HepG2 (cell line): Measurements from ENCODE around the gene FBXL20. TPM values are rescaled to one million over a fixed set of nuclear protein-coding genes. Genes with fewer than 3 reads are reported as not detected.

Experiments
- BRD4 ChIP-seq: sonication (generic); formaldehyde crosslinking; IDR thresholded peaks from 2 replicates; pipeline ENCODE4 v1.4.0; 2020; ENCODE audit warnings: missing genetic modification reagents
- HDAC2 ChIP-seq: sonication (generic); formaldehyde crosslinking; IDR thresholded peaks from 2 replicates; pipeline ENCODE4 v1.4.0; 2020; ENCODE audit warnings: missing genetic modification reagents
- HNRNPUL1 ChIP-seq: fragments of 200-400 bp; formaldehyde crosslinking; IDR thresholded peaks from 2 replicates; pipeline ENCODE4 v1.6.1; 2017; ENCODE audit warnings: low read depth, mild to moderate bottlenecking, low read length, moderate library complexity
- HOXD1 ChIP-seq: sonication (generic); formaldehyde crosslinking; IDR thresholded peaks from 2 replicates; pipeline ENCODE4 v1.5.0; 2020; ENCODE audit warnings: missing genetic modification reagents
- NBN ChIP-seq: fragments of 450-650 bp; conservative IDR thresholded peaks from 2 replicates; pipeline ENCODE4 v1.6.1; 2017
- SIN3B ChIP-seq: fragments of 150-350 bp; IDR thresholded peaks from 2 replicates; pipeline ENCODE4 v1.6.1; 2014; ENCODE audit warnings: low read length
- SKI ChIP-seq: fragments of 450-650 bp; IDR thresholded peaks from one replicate; pipeline ENCODE4 v1.6.1; 2018; ENCODE audit warnings: mild to moderate bottlenecking; ENCODE audit not compliant: partially characterized antibody
- SOX6 ChIP-seq, 2 experiments: fragments of 450-650 bp in 1 of 2; sonication (generic) in 1 of 2; formaldehyde crosslinking in 1 of 2; IDR thresholded peaks; 2 replicates each; pipeline versions ENCODE4 v1.4.0 to v1.6.1; 2017 to 2020; ENCODE audit warnings: antibody characterized with exemption in 1 of 2, mild to moderate bottlenecking in 1 of 2, missing genetic modification reagents in 1 of 2
- SP1 ChIP-seq, 2 experiments: fragments of 450-650 bp in 1 of 2; sonication (generic) in 1 of 2; formaldehyde crosslinking in 1 of 2; IDR thresholded peaks; 2 replicates each; pipeline versions ENCODE4 v1.4.0 to v1.6.1; 2016 to 2020; ENCODE audit warnings: missing genetic modification reagents in 1 of 2
- TCF7 ChIP-seq: sonication (generic); IDR thresholded peaks from 2 replicates; pipeline ENCODE4 v1.6.1; 2016; ENCODE audit warnings: antibody characterized with exemption, low read depth
- ZKSCAN5 ChIP-seq: sonication (generic); formaldehyde crosslinking; IDR thresholded peaks from 2 replicates; pipeline ENCODE4 v1.5.1; 2020; ENCODE audit warnings: mild to moderate bottlenecking, missing genetic modification reagents
- ZNF205 ChIP-seq: IDR thresholded peaks from 2 replicates; pipeline ENCODE4 v1.6.1; 2018; ENCODE audit warnings: missing biosample characterization, missing genetic modification reagents
- ZNF3 ChIP-seq: IDR thresholded peaks from 2 replicates; pipeline ENCODE4 v1.7.0; 2017; ENCODE audit warnings: inconsistent platforms
- ZNF552 ChIP-seq: sonication (generic); formaldehyde crosslinking; IDR thresholded peaks from 2 replicates; pipeline ENCODE4 v1.9.0; 2022; ENCODE audit warnings: missing genetic modification reagents, mild to moderate bottlenecking, borderline replicate concordance
- ZNF558 ChIP-seq: sonication (generic); formaldehyde crosslinking; IDR thresholded peaks from 2 replicates; pipeline ENCODE4 v1.9.0; 2022; ENCODE audit warnings: mild to moderate bottlenecking, missing genetic modification reagents, borderline replicate concordance
- ZNF589 ChIP-seq: sonication (generic); formaldehyde crosslinking; conservative IDR thresholded peaks from 2 replicates; pipeline ENCODE4 v1.8.0; 2022; ENCODE audit warnings: mild to moderate bottlenecking, moderate library complexity, missing genetic modification reagents
- ZSCAN22 ChIP-seq: sonication (generic); formaldehyde crosslinking; IDR thresholded peaks from 2 replicates; pipeline ENCODE4 v1.4.0; 2020; ENCODE audit warnings: mild to moderate bottlenecking, missing genetic modification reagents
- polyA plus RNA-seq, 8 experiments: library from polyadenylated mRNA; depleted of rRNA in 3 of 8; stranded (reverse) in 7 of 8; unstranded in 1 of 8; fragments of >200 nt; fragmentation: Illumina TruSeq in 4 of 8; extraction: Trizol in 4 of 8; gene quantifications; 2 replicates each; pipeline versions ENCODE4 v1.2.1 to v1.2.3, GENCODE V29; 2011 to 2016; ENCODE audit warnings: low read depth in 4 of 8, missing spikeins in 1 of 8, mixed read lengths in 1 of 8; ENCODE audit not compliant: insufficient read depth in 1 of 8
- total RNA-seq, 5 experiments: library from RNA; depleted of rRNA; stranded (reverse); fragments of >200 nt; fragmentation: Illumina TruSeq; extraction: Trizol; gene quantifications; 2 replicates each; pipeline ENCODE4 v1.2.3, GENCODE V29; 2016; ENCODE audit warnings: low read depth in 1 of 5
- TF ChIP-seq, protein P1 (sequence below): sonication (generic); formaldehyde crosslinking; IDR thresholded peaks from 2 replicates; pipeline ENCODE4 v1.5.1; 2020; ENCODE audit warnings: mild to moderate bottlenecking, moderate library complexity, missing genetic modification reagents
- TF ChIP-seq, protein P2 (sequence below): sonication (generic); formaldehyde crosslinking; IDR thresholded peaks from 2 replicates; pipeline ENCODE4 v1.4.0; 2020; ENCODE audit warnings: missing genetic modification reagents; ENCODE audit errors: not compliant biosample characterization
- TF ChIP-seq, protein P3 (sequence below): IDR thresholded peaks from 2 replicates; pipeline ENCODE4 v1.6.1; 2016; ENCODE audit warnings: low read depth
- TF ChIP-seq, protein P4 (sequence below): sonication (generic); formaldehyde crosslinking; IDR thresholded peaks from 2 replicates; pipeline ENCODE4 v1.4.0; 2020; ENCODE audit warnings: missing genetic modification reagents
- TF ChIP-seq, protein P5 (sequence below): sonication (generic); formaldehyde crosslinking; IDR thresholded peaks from 2 replicates; pipeline ENCODE4 v1.8.0; 2022; ENCODE audit warnings: mild to moderate bottlenecking, missing genetic modification reagents, moderate library complexity
- TF ChIP-seq, protein P6 (sequence below): IDR thresholded peaks from 2 replicates; pipeline ENCODE4 v1.6.1; 2016; ENCODE audit warnings: low read depth, borderline replicate concordance

The FBXL20 gene
- total and polyA plus RNA-seq, 2 of the 13 experiments (the other 11 are each of a cell fraction or from before 2014, with no cell fraction given): 10.2 to 10.3 TPM

DNA sequence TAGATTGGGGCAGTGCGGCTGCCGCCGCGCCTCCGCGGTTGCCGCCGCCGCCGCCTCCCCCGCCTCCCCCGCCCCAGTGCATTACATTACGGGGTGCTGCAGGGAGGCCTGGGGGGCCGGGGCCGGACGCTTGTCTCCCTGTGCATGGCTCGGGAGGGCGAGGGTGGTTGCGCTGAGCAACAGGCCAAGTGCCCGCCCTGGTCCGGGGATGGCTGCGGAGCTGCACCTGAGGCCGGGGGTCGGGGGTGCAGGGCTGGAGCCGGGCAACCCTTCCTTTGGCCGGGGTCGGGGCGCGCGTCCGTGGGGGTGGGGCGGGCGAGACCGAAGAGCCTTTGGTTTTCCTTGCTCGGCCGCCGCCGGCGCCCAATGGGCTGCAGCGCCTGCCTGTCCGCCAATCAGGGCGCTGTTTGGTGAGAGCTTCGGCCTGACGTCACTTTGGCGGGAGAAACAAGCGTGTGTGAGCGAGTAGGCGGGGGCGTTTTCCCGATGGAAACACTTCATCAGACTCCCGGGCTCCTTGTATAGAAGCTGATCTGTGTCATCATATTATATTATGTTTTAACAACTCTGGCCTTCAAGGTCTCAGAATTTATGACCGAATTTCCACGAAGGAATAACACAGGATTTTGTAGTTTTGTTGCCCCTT is 941 bp upstream of the FBXL20 start (continued):
- TF ChIP-seq ZNF558 (0 out of 2 replicates have a peak, but pooled peaks have one; percentile 11), HDAC2 (CRISPR knock-in tag) (no peak; the same call in 1 of the 2 replicates), SKI (no peak), ZNF552 (CRISPR knock-in tag) (no peak), HOXD1 (CRISPR knock-in tag) (no peak), ZSCAN22 (no peak), NBN (no peak), TCF7 (no peak), HNRNPUL1 (no peak), SOX6 (IDR thresholded peaks at IDR 0.05) (no peak), SOX6 (CRISPR knock-in tag; IDR thresholded peaks at IDR 0.05) (no peak), BRD4 (CRISPR knock-in tag) (no peak), SP1 (IDR thresholded peaks at IDR 0.05) (no peak), SP1 (CRISPR knock-in tag; IDR thresholded peaks at IDR 0.05) (peak; percentile 52), SIN3B (peak; percentile 98), ZNF205 (peak; percentile 74; the same call in 1 of the 2 replicates), ZKSCAN5 (CRISPR knock-in tag) (no peak), ZNF3 (CRISPR knock-in tag) (peak; percentile 21; the same call in 1 of the 2 replicates), ZNF589 (CRISPR knock-in tag) (peak; percentile 39; the same call in 1 of the 2 replicates)
- TF ChIP-seq, protein P1, sequence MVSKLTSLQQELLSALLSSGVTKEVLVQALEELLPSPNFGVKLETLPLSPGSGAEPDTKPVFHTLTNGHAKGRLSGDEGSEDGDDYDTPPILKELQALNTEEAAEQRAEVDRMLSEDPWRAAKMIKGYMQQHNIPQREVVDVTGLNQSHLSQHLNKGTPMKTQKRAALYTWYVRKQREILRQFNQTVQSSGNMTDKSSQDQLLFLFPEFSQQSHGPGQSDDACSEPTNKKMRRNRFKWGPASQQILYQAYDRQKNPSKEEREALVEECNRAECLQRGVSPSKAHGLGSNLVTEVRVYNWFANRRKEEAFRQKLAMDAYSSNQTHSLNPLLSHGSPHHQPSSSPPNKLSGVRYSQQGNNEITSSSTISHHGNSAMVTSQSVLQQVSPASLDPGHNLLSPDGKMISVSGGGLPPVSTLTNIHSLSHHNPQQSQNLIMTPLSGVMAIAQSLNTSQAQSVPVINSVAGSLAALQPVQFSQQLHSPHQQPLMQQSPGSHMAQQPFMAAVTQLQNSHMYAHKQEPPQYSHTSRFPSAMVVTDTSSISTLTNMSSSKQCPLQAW (CRISPR knock-in tag): peak; percentile 3; the same call in 1 of the 2 replicates
- TF ChIP-seq, protein P2, sequence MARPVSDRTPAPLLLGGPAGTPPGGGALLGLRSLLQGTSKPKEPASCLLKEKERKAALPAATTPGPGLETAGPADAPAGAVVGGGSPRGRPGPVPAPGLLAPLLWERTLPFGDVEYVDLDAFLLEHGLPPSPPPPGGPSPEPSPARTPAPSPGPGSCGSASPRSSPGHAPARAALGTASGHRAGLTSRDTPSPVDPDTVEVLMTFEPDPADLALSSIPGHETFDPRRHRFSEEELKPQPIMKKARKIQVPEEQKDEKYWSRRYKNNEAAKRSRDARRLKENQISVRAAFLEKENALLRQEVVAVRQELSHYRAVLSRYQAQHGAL (CRISPR knock-in tag): no peak
- TF ChIP-seq, protein P3, sequence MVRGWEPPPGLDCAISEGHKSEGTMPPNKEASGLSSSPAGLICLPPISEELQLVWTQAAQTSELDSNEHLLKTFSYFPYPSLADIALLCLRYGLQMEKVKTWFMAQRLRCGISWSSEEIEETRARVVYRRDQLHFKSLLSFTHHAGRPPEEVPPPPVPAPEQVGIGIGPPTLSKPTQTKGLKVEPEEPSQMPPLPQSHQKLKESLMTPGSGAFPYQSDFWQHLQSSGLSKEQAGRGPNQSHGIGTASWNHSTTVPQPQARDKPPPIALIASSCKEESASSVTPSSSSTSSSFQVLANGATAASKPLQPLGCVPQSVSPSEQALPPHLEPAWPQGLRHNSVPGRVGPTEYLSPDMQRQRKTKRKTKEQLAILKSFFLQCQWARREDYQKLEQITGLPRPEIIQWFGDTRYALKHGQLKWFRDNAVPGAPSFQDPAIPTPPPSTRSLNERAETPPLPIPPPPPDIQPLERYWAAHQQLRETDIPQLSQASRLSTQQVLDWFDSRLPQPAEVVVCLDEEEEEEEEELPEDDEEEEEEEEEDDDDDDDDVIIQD (CRISPR knock-in tag): 0 out of 2 replicates have a peak, but pooled peaks have one; percentile 11
- TF ChIP-seq, protein P4, sequence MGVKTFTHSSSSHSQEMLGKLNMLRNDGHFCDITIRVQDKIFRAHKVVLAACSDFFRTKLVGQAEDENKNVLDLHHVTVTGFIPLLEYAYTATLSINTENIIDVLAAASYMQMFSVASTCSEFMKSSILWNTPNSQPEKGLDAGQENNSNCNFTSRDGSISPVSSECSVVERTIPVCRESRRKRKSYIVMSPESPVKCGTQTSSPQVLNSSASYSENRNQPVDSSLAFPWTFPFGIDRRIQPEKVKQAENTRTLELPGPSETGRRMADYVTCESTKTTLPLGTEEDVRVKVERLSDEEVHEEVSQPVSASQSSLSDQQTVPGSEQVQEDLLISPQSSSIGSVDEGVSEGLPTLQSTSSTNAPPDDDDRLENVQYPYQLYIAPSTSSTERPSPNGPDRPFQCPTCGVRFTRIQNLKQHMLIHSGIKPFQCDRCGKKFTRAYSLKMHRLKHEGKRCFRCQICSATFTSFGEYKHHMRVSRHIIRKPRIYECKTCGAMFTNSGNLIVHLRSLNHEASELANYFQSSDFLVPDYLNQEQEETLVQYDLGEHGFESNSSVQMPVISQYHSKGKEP (CRISPR knock-in tag): 0 out of 2 replicates have a peak, but pooled peaks have one; percentile 38
- TF ChIP-seq, protein P5, sequence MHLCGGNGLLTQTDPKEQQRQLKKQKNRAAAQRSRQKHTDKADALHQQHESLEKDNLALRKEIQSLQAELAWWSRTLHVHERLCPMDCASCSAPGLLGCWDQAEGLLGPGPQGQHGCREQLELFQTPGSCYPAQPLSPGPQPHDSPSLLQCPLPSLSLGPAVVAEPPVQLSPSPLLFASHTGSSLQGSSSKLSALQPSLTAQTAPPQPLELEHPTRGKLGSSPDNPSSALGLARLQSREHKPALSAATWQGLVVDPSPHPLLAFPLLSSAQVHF (CRISPR knock-in tag): 0 out of 2 replicates have a peak, but pooled peaks have one; percentile 59
- TF ChIP-seq, protein P6, sequence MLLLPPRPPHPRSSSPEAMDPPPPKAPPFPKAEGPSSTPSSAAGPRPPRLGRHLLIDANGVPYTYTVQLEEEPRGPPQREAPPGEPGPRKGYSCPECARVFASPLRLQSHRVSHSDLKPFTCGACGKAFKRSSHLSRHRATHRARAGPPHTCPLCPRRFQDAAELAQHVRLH (CRISPR knock-in tag): 0 out of 2 replicates have a peak, but pooled peaks have one; percentile 31
